HEK293 (cell line): ENCODE results near the gene VEGFB.
A peak's percentile ranks its signal among the peaks of the same experiment; 100 is the strongest.

Source experiments
- GLI4 ChIP-seq: fragments of 450-650 bp; formaldehyde crosslinking; IDR thresholded peaks from 2 replicates; pipeline ENCODE4 v1.5.1; 2016; ENCODE audit warnings: missing biosample characterization, missing genetic modification characterization
- IKZF3 ChIP-seq: fragments of 450-650 bp; IDR thresholded peaks from 2 replicates; pipeline ENCODE4 v1.5.0; 2018; ENCODE audit warnings: missing biosample characterization, mild to moderate bottlenecking, missing genetic modification characterization, moderate library complexity
- KLF1 ChIP-seq: fragments of 450-650 bp; formaldehyde crosslinking; IDR thresholded peaks from 2 replicates; pipeline ENCODE4 v1.5.1; 2016; ENCODE audit warnings: missing biosample characterization, missing genetic modification characterization
- KLF17 ChIP-seq: fragments of 450-650 bp; formaldehyde crosslinking; IDR thresholded peaks from 2 replicates; pipeline ENCODE4 v1.5.1; 2016; ENCODE audit warnings: missing biosample characterization, missing genetic modification characterization
- PRDM4 ChIP-seq: fragments of 450-650 bp; formaldehyde crosslinking; IDR thresholded peaks from 2 replicates; pipeline ENCODE4 v1.5.1; 2017; ENCODE audit warnings: missing biosample characterization, missing genetic modification characterization
- REST ChIP-seq: fragments of 450-650 bp; formaldehyde crosslinking; IDR thresholded peaks from 2 replicates; pipeline ENCODE4 v1.5.1; 2016; ENCODE audit warnings: missing biosample characterization, missing genetic modification characterization
- ZBTB44 ChIP-seq: fragments of 450-650 bp; IDR thresholded peaks from 2 replicates; pipeline ENCODE4 v1.5.1; 2018; ENCODE audit warnings: missing biosample characterization, mild to moderate bottlenecking, missing genetic modification characterization
- ZBTB8A ChIP-seq: fragments of 450-650 bp; formaldehyde crosslinking; IDR thresholded peaks from 2 replicates; pipeline ENCODE4 v1.5.1; 2016; ENCODE audit warnings: missing biosample characterization, missing genetic modification characterization
- ZFP37 ChIP-seq: fragments of 450-650 bp; formaldehyde crosslinking; IDR thresholded peaks from 2 replicates; pipeline ENCODE4 v1.5.1; 2016; ENCODE audit warnings: missing biosample characterization, missing genetic modification characterization
- ZFP69B ChIP-seq: fragments of 450-650 bp; formaldehyde crosslinking; IDR thresholded peaks from 2 replicates; pipeline ENCODE4 v1.5.1; 2016; ENCODE audit warnings: missing biosample characterization, missing genetic modification characterization
- ZIC2 ChIP-seq: fragments of 450-650 bp; formaldehyde crosslinking; IDR thresholded peaks from 2 replicates; pipeline ENCODE4 v1.5.1; 2016; ENCODE audit warnings: missing biosample characterization, missing genetic modification characterization
- ZNF16 ChIP-seq: fragments of 450-650 bp; formaldehyde crosslinking; IDR thresholded peaks from 2 replicates; pipeline ENCODE4 v1.5.1; 2016; ENCODE audit warnings: low read depth, missing biosample characterization, missing genetic modification characterization
- ZNF302 ChIP-seq: fragments of 450-650 bp; formaldehyde crosslinking; IDR thresholded peaks from 2 replicates; pipeline ENCODE4 v1.5.1; 2016; ENCODE audit warnings: missing biosample characterization, missing genetic modification characterization, low read depth
- ZNF335 ChIP-seq: fragments of 450-650 bp; formaldehyde crosslinking; conservative IDR thresholded peaks from 2 replicates; pipeline ENCODE4 v1.5.1; 2016; ENCODE audit warnings: missing biosample characterization, missing genetic modification characterization
- ZNF391 ChIP-seq: fragments of 450-650 bp; formaldehyde crosslinking; IDR thresholded peaks from 2 replicates; pipeline ENCODE4 v1.5.1; 2016; ENCODE audit warnings: low read depth, missing biosample characterization, missing genetic modification characterization, borderline replicate concordance
- ZNF561 ChIP-seq: fragments of 450-650 bp; IDR thresholded peaks from 2 replicates; pipeline ENCODE4 v1.5.1; 2018; ENCODE audit warnings: missing biosample characterization, missing genetic modification characterization, borderline replicate concordance
- ZNF600 ChIP-seq: fragments of 450-650 bp; formaldehyde crosslinking; IDR thresholded peaks from 2 replicates; pipeline ENCODE4 v1.5.1; 2016; ENCODE audit warnings: missing biosample characterization, missing genetic modification characterization
- ZNF629 ChIP-seq: fragments of 450-650 bp; formaldehyde crosslinking; IDR thresholded peaks from 2 replicates; pipeline ENCODE4 v1.5.1; 2017; ENCODE audit warnings: missing biosample characterization, missing genetic modification characterization
- ZNF658 ChIP-seq: fragments of 450-650 bp; formaldehyde crosslinking; IDR thresholded peaks from 2 replicates; pipeline ENCODE4; 2016; ENCODE audit warnings: missing biosample characterization, missing genetic modification characterization
- ZNF837 ChIP-seq: fragments of 450-650 bp; formaldehyde crosslinking; IDR thresholded peaks from 2 replicates; pipeline ENCODE4 v1.5.1; 2016; ENCODE audit warnings: missing biosample characterization, missing genetic modification characterization
- ZNF843 ChIP-seq: fragments of 450-650 bp; formaldehyde crosslinking; IDR thresholded peaks from 2 replicates; pipeline ENCODE4 v1.5.1; 2016; ENCODE audit warnings: missing biosample characterization, missing genetic modification characterization
- ZSCAN18 ChIP-seq: fragments of 450-650 bp; formaldehyde crosslinking; IDR thresholded peaks from 2 replicates; pipeline ENCODE4 v1.5.1; 2016; ENCODE audit warnings: missing biosample characterization, missing genetic modification characterization
- ZSCAN23 ChIP-seq: fragments of 450-650 bp; formaldehyde crosslinking; IDR thresholded peaks from 2 replicates; pipeline ENCODE4 v1.5.1; 2016; ENCODE audit warnings: missing biosample characterization, missing genetic modification characterization
- TF ChIP-seq, protein P1 (sequence below): fragments of 450-650 bp; formaldehyde crosslinking; IDR thresholded peaks from 2 replicates; pipeline ENCODE4; 2016; ENCODE audit warnings: missing biosample characterization, missing genetic modification characterization
- TF ChIP-seq, protein P2 (sequence below): fragments of 450-650 bp; formaldehyde crosslinking; IDR thresholded peaks from 2 replicates; pipeline ENCODE4 v1.5.1; 2016; ENCODE audit warnings: missing biosample characterization, missing genetic modification characterization

Gene VEGFB

DNA sequence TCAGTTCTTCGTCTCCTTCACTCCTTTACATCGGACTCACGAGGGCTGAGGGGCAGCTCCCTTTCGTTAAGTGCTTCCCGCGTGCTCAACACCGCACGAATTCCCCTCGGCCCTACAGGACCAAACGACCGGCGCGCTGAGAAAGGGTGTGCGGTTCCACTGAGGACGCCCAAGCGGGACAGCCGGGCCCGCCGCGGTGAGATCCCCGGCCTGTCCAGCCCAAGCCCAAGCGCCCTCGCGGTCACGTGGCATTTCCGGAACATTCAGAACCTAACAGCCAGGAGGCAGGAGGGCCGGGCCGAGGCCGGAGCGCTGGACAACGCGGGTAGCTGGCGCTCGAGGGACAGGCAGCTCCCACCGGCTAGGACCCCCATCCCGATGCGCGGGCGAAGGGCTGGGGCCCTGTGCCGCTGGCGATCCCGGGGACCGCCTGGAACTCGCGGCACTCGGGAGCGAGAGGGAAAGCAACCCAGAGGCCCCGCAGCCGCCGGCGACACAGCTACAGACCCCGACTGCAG lies 49.1 kb upstream of the VEGFB start (continued):
- peak; percentile 55 for TF ChIP-seq IKZF3
- TF ChIP-seq ZSCAN23 (tag by site-specific recombination): 0 out of 2 replicates have a peak, but pooled peaks have one; percentile 55
- TF ChIP-seq ZNF600 (tag by site-specific recombination): peak; percentile 95
- TF ChIP-seq ZNF391 (tag by site-specific recombination): peak; percentile 76; the same call in 1 of the 2 replicates
- TF ChIP-seq ZSCAN18 (tag by site-specific recombination): no peak
- no peak for TF ChIP-seq ZNF837 (tag by site-specific recombination)
- no peak for TF ChIP-seq ZNF16 (tag by site-specific recombination)
- TF ChIP-seq, protein P1, sequence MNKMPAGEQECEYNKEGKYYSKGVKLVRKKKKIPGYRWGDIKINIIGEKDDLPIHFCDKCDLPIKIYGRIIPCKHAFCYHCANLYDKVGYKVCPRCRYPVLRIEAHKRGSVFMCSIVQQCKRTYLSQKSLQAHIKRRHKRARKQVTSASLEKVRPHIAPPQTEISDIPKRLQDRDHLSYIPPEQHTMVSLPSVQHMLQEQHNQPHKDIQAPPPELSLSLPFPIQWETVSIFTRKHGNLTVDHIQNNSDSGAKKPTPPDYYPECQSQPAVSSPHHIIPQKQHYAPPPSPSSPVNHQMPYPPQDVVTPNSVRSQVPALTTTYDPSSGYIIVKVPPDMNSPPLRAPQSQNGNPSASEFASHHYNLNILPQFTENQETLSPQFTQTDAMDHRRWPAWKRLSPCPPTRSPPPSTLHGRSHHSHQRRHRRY (tag by site-specific recombination): no peak
- TF ChIP-seq ZBTB44 (tag by site-specific recombination): 0 out of 2 replicates have a peak, but pooled peaks have one; percentile 16
- peak; percentile 62 for TF ChIP-seq ZNF629 (tag by site-specific recombination)
- TF ChIP-seq REST: peak; percentile 50; the same call in 1 of the 2 replicates
- peak; percentile 58; the same call in 1 of the 2 replicates for TF ChIP-seq ZBTB8A
- peak; percentile 85 for TF ChIP-seq ZFP37 (tag by site-specific recombination)
- TF ChIP-seq KLF1 (tag by site-specific recombination): peak; percentile 66
- 0 out of 2 replicates have a peak, but pooled peaks have one; percentile 21 for TF ChIP-seq PRDM4
- TF ChIP-seq ZNF302 (tag by site-specific recombination): no peak
- TF ChIP-seq ZNF335 (tag by site-specific recombination): peak; percentile 92
- peak; percentile 68; the same call in 1 of the 2 replicates for TF ChIP-seq ZFP69B (tag by site-specific recombination)
- TF ChIP-seq ZNF658 (tag by site-specific recombination): no peak
- peak; percentile 29; the same call in 1 of the 2 replicates for TF ChIP-seq ZNF843 (tag by site-specific recombination)
- TF ChIP-seq ZNF561 (tag by site-specific recombination): peak; percentile 74; the same call in 1 of the 2 replicates
- 0 out of 2 replicates have a peak, but pooled peaks have one; percentile 65 for TF ChIP-seq GLI4 (tag by site-specific recombination)
- TF ChIP-seq ZIC2 (tag by site-specific recombination): 0 out of 2 replicates have a peak, but pooled peaks have one; percentile 7
- peak; percentile 90 for TF ChIP-seq KLF17 (tag by site-specific recombination)
- TF ChIP-seq, protein P2, sequence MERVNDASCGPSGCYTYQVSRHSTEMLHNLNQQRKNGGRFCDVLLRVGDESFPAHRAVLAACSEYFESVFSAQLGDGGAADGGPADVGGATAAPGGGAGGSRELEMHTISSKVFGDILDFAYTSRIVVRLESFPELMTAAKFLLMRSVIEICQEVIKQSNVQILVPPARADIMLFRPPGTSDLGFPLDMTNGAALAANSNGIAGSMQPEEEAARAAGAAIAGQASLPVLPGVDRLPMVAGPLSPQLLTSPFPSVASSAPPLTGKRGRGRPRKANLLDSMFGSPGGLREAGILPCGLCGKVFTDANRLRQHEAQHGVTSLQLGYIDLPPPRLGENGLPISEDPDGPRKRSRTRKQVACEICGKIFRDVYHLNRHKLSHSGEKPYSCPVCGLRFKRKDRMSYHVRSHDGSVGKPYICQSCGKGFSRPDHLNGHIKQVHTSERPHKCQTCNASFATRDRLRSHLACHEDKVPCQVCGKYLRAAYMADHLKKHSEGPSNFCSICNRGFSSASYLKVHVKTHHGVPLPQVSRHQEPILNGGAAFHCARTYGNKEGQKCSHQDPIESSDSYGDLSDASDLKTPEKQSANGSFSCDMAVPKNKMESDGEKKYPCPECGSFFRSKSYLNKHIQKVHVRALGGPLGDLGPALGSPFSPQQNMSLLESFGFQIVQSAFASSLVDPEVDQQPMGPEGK (tag by site-specific recombination): peak; percentile 66; the same call in 1 of the 2 replicates
